Fibroblast of lung (primary cell): Measurements from ENCODE around the gene KIAA1755.

ENCODE experiments used
- EZH2 ChIP-seq: IDR thresholded peaks from 2 replicates; pipeline ENCODE4 v1.5.1; 2012; ENCODE audit warnings: low read length, control low read depth, mild to moderate bottlenecking; ENCODE audit errors: missing control alignments
- TF ChIP-seq, protein P1 (sequence below), 2 donors: IDR thresholded peaks in 1 of 2; conservative IDR thresholded peaks in 1 of 2; 1 replicate in 1 of 2; 2 replicates in 1 of 2; pipeline ENCODE4 v1.5.1; 2011 to 2012; ENCODE audit warnings: low read length in 2 of 2, control low read depth in 1 of 2, inconsistent platforms in 1 of 2, low read depth in 1 of 2, mild to moderate bottlenecking in 1 of 2

DNA sequence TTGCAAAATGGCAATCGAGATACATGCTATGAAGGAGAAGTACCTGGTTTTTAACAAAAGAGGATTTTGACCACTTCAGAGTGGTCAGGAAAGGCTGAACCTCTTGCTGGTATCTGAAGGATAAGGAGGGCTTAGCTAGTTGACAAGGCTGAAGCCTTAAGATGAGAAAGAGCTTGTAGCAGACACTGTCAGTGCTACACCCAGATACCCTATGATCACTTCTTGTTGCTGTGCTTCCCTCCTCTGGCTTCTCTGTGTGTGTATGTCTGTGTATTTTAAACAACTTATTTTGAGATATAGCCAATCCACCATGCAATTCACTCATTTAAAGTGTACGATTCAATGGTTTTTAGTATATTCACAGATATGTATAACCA, 56.6 kb downstream of the KIAA1755 start:
- TF ChIP-seq, protein P1, sequence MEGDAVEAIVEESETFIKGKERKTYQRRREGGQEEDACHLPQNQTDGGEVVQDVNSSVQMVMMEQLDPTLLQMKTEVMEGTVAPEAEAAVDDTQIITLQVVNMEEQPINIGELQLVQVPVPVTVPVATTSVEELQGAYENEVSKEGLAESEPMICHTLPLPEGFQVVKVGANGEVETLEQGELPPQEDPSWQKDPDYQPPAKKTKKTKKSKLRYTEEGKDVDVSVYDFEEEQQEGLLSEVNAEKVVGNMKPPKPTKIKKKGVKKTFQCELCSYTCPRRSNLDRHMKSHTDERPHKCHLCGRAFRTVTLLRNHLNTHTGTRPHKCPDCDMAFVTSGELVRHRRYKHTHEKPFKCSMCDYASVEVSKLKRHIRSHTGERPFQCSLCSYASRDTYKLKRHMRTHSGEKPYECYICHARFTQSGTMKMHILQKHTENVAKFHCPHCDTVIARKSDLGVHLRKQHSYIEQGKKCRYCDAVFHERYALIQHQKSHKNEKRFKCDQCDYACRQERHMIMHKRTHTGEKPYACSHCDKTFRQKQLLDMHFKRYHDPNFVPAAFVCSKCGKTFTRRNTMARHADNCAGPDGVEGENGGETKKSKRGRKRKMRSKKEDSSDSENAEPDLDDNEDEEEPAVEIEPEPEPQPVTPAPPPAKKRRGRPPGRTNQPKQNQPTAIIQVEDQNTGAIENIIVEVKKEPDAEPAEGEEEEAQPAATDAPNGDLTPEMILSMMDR (conservative IDR thresholded peaks at IDR 0.05 in 1 of 2, IDR thresholded peaks at IDR 0.05 in 1 of 2; ENCODE audit: low read depth in 1 of 2, low read length in 2 of 2) = no peak
- no peak for TF ChIP-seq EZH2
